Right lobe of liver (tissue), 6 donors: Measurements from ENCODE around the gene UQCC2. TPM values are rescaled to one million over a fixed set of nuclear protein-coding genes. Genes with fewer than 3 reads are reported as not detected.
A peak's percentile ranks its signal among the peaks of the same experiment; 100 is the strongest.

Source experiments
- ATAC-seq, 4 donors: fragments of 200-7000 bp; cut with Tn5 transposase; one replicate each; pipeline ENCODE4 v1.9.1; 2020; ENCODE audit warnings: mild to moderate bottlenecking in 4 of 4, moderate library complexity in 4 of 4
- DNase-seq, 3 donors: peaks; one replicate each; pipeline ENCODE4 v3.0.0-alpha.2; 2020
- H3K27ac ChIP-seq, 3 donors: fragments of 200-600 bp; one replicate each; pipeline ENCODE4 v1.8.0; 2022
- H3K27me3 ChIP-seq, 2 donors: fragments of 200-600 bp; one replicate each; pipeline ENCODE4 v1.8.0; 2022
- H3K36me3 ChIP-seq, 4 donors: fragments of 200-600 bp; sonication (generic) in 1 of 4; one replicate each; pipeline versions ENCODE4 v1.5.1 to v1.8.0; 2017 to 2022; ENCODE audit warnings: control low read depth in 1 of 4
- H3K4me1 ChIP-seq, 4 donors: fragments of 200-600 bp; sonication (generic) in 1 of 4; one replicate each; pipeline versions ENCODE4 v1.5.1 to v1.8.0; 2017 to 2022; ENCODE audit warnings: control low read depth in 1 of 4
- H3K4me3 ChIP-seq, 3 donors: fragments of 200-600 bp; one replicate each; pipeline ENCODE4 v1.8.0; 2022
- H3K9me3 ChIP-seq, 4 donors: fragments of 200-600 bp; sonication (generic) in 1 of 4; one replicate each; pipeline versions ENCODE4 v1.5.1 to v1.8.0; 2017 to 2022; ENCODE audit warnings: control low read depth in 1 of 4
- CTCF ChIP-seq, 4 donors: fragments of 200-600 bp in 3 of 4; fragments of 450-650 bp in 1 of 4; IDR thresholded peaks; one replicate each; pipeline versions ENCODE4 v1.5.1 to v1.8.0; 2016 to 2022; ENCODE audit warnings: antibody characterized with exemption in 4 of 4, mild to moderate bottlenecking in 2 of 4
- POLR2A ChIP-seq: fragments of 450-650 bp; IDR thresholded peaks from one replicate; pipeline ENCODE4 v1.6.1; 2017; ENCODE audit warnings: antibody characterized with exemption, mild to moderate bottlenecking
- WGBS: methylation state at CpG from one replicate; pipeline ENCODE4 v1.1.6; 2018; ENCODE audit warnings: low coverage, low lambda C conversion rate; ENCODE audit not compliant: insufficient coverage; ENCODE audit errors: missing lambda C conversion rate; 5-methylcytosine and 5-hydroxymethylcytosine counted together
- intact Hi-C, 2 donors: fragments of 100-400 bp; cut with DNase I; formaldehyde crosslinking; loops; one replicate each; pipeline versions ENCODE4 v1.11.2 to v1.14.1; 2022
- total RNA-seq, 6 experiments: library from RNA; depleted of rRNA in 2 of 6; stranded (reverse); fragments of >200 nt in 2 of 6; fragmentation: NEBNext Ultra II Directional in 3 of 6; extraction: Animal tissue kit (Norgen Biotek cat#: 25700) in 3 of 6; gene quantifications; one replicate each; pipeline versions ENCODE4 v1.1.0 to v1.2.4, GENCODE V29; 2016 to 2023
- donor health status: DM: no; HTN: yes; CAD: no.
- donor health status: DM: no; HTN: no; CAD: no.
- donor health status: DM: no; HTN: no; CAD: no.
- donor health status: DM: no; HTN: yes; CAD: no.
- donor health status: DM: no; HTN: yes; CAD: no.

Gene UQCC2
- total RNA-seq, 6 experiments from 2014 or later = 23.7 to 38.4 (median 31.5) TPM

GRCh38 chr6:33702345-33702977 is 9.0 kb downstream of the UQCC2 start:
- TF ChIP-seq CTCF (IDR thresholded peaks at IDR 0.05) = peak; percentile 34 to 50 (median 38)
- no peak for TF ChIP-seq POLR2A
- intact Hi-C loops = no loop called here
- peak in 3 of 4 donors; percentile 61 to 83 (median 79) for ATAC-seq
- WGBS = 100% methylated on average over 1 of the region's 1 CpG
- no peaks in the 10 kb centered on the region for H3K9me3 ChIP-seq
- H3K27ac ChIP-seq = no peak overlapping the region
- DNase-seq = no peak
- H3K36me3 ChIP-seq = peaks cover 0 to 6% (median under 1%) of the 10 kb centered on the region in 4 donors
- no peaks in the 10 kb centered on the region for H3K27me3 ChIP-seq
- no peaks in the 10 kb centered on the region for H3K4me1 ChIP-seq
- H3K4me3 ChIP-seq = no peak overlapping the region

- intact Hi-C loops = no loop called here
- H3K36me3 ChIP-seq = peaks cover 0 to 6% (median 3%) of the 10 kb centered on the region in 4 donors
- H3K27me3 ChIP-seq = no peaks in the 10 kb centered on the region
- H3K4me3 ChIP-seq = no peak overlapping the region
- peaks cover 0 to 2% (median 0%) of the 10 kb centered on the region in 4 donors for H3K4me1 ChIP-seq
- H3K27ac ChIP-seq = no peak overlapping the region
- H3K9me3 ChIP-seq = no peaks in the 10 kb centered on the region
- peak; percentile 24 to 56 (median 38) for ATAC-seq
- peak; percentile 21 to 49 (median 36) for TF ChIP-seq CTCF (IDR thresholded peaks at IDR 0.05)
- TF ChIP-seq POLR2A = no peak
- 66% methylated on average over 6 of the region's 10 CpGs for WGBS
- no peak for DNase-seq
Observed at GRCh38 chr6:33700391-33701050, 11.0 kb downstream of the UQCC2 start.

- TF ChIP-seq POLR2A = no peak
- no peak for TF ChIP-seq CTCF (IDR thresholded peaks at IDR 0.05)
- no peak overlapping the region for H3K4me3 ChIP-seq
- WGBS = 60% methylated on average over 5 of the region's 5 CpGs
- no peaks in the 10 kb centered on the region for H3K9me3 ChIP-seq
- H3K27me3 ChIP-seq = no peaks in the 10 kb centered on the region
- DNase-seq = no peak
- H3K4me1 ChIP-seq = peaks cover 0 to 2% (median 0%) of the 10 kb centered on the region in 4 donors
- ATAC-seq = no peak
- H3K36me3 ChIP-seq = peaks cover 0 to 6% (median 3%) of the 10 kb centered on the region in 4 donors
- intact Hi-C loops = no loop called here
- H3K27ac ChIP-seq = no peak overlapping the region
Observed at GRCh38 chr6:33699739-33700138, 11.8 kb downstream of the UQCC2 start.

GRCh38 chr6:33699131-33699530 is 12.4 kb downstream of the UQCC2 start:
- intact Hi-C loops = no loop called here
- TF ChIP-seq POLR2A = no peak
- no peak for TF ChIP-seq CTCF (IDR thresholded peaks at IDR 0.05)
- Histone ChIP-seq H3K27ac (no peak overlapping the region), H3K4me3 (no peak overlapping the region), H3K9me3 (no peaks in the 10 kb centered on the region), H3K27me3 (no peaks in the 10 kb centered on the region), H3K36me3 (peaks cover 0 to 6% (median 3%) of the 10 kb centered on the region in 4 donors), H3K4me1 (peaks cover 0 to 2% (median 0%) of the 10 kb centered on the region in 4 donors)
- no peak for DNase-seq
- 67% methylated on average over 8 of the region's 8 CpGs for WGBS
- ATAC-seq = peak in 2 of 4 donors; percentile 25 to 26
